Measurements from ENCODE around the gene NECTIN3. TPM values are rescaled to one million over a fixed set of nuclear protein-coding genes. Genes with fewer than 3 reads are reported as not detected.
A peak's percentile ranks its signal among the peaks of the same experiment; 100 is the strongest.

NECTIN3 gene
- polyA plus RNA-seq = 35.0 TPM
- long read RNA-seq, donor 1, transcript NECTIN3-206 (6 exons, 3,664 nt) = major isoform, 9 of 9 reads
- long read RNA-seq, donor 1, partial matches to known transcripts = 0 of 9 reads
- long read RNA-seq, donor 1, other reads (novel, unspliced or antisense) = 0 of 9 reads
- long read RNA-seq, donor 2, transcript NECTIN3-206 (6 exons, 3,664 nt) = major isoform, 10 of 10 reads
- long read RNA-seq, donor 2, partial matches to known transcripts = 0 of 10 reads
- long read RNA-seq, donor 2, other reads (novel, unspliced or antisense) = 0 of 10 reads
- long read RNA-seq, donor 3 = 0 reads
- long read RNA-seq, donor 4, partial matches to known transcripts = 0 of 1 reads
- long read RNA-seq, donor 4, other reads (novel, unspliced or antisense) = 0 of 1 reads
- long read RNA-seq, donor 5, transcript NECTIN3-206 (6 exons, 3,664 nt) = major isoform, 12 of 12 reads
- long read RNA-seq, donor 5, partial matches to known transcripts = 0 of 12 reads
- long read RNA-seq, donor 5, other reads (novel, unspliced or antisense) = 0 of 12 reads
- long read RNA-seq, donor 6, transcript NECTIN3-206 (6 exons, 3,664 nt) = major isoform, 8 of 8 reads
- long read RNA-seq, donor 6, partial matches to known transcripts = 0 of 8 reads
- long read RNA-seq, donor 6, other reads (novel, unspliced or antisense) = 0 of 8 reads
- long read RNA-seq, donor 7, partial matches to known transcripts = 0 of 2 reads
- long read RNA-seq, donor 7, other reads (novel, unspliced or antisense) = 0 of 2 reads
- long read RNA-seq, donor 8, transcript NECTIN3-206 (6 exons, 3,664 nt) = major isoform, 15 of 15 reads
- long read RNA-seq, donor 8, partial matches to known transcripts = 0 of 15 reads
- long read RNA-seq, donor 8, other reads (novel, unspliced or antisense) = 0 of 15 reads
- long read RNA-seq, donor 9, transcript NECTIN3-206 (6 exons, 3,664 nt) = major isoform, 6 of 6 reads
- long read RNA-seq, donor 9, partial matches to known transcripts = 0 of 6 reads
- long read RNA-seq, donor 9, other reads (novel, unspliced or antisense) = 0 of 6 reads
- long read RNA-seq, donor 10, transcript NECTIN3-206 (6 exons, 3,664 nt) = major isoform, 12 of 12 reads
- long read RNA-seq, donor 10, partial matches to known transcripts = 0 of 12 reads
- long read RNA-seq, donor 10, other reads (novel, unspliced or antisense) = 0 of 12 reads
- long read RNA-seq, donor 11, transcript NECTIN3-206 (6 exons, 3,664 nt) = major isoform, 5 of 5 reads
- long read RNA-seq, donor 11, partial matches to known transcripts = 0 of 5 reads
- long read RNA-seq, donor 11, other reads (novel, unspliced or antisense) = 0 of 5 reads

- no peaks in the 10 kb centered on the region for H3K9me3 ChIP-seq (ENCODE audit: control insufficient read depth, low read depth, low read length)
- peak; percentile 94 to 98 for DNase-seq
- no peaks in the 10 kb centered on the region for H3K27me3 ChIP-seq (ENCODE audit: control insufficient read depth, insufficient read depth, low read length)
- H3K4me3 ChIP-seq (ENCODE audit: low read length) = peak within 1 kb of the TSS; percentile 97
- peaks cover 12% of the 10 kb centered on the region for H3K4me1 ChIP-seq (ENCODE audit: control insufficient read depth, insufficient read depth, low read length)
- no peaks in the 10 kb centered on the region for H3K36me3 ChIP-seq (ENCODE audit: control insufficient read depth, insufficient read depth, low read length)
- peak within 1 kb of the TSS; percentile 97 for H3K27ac ChIP-seq (ENCODE audit: low read length)
- WGBS (ENCODE audit: insufficient coverage, low lambda C conversion rate) = no CpG with 5 or more reads among the region's 79 CpGs
Measured at GRCh38 chr3:111071257-111072030, at the start of gene NECTIN3. TSS of gene NECTIN3 (plus strand) at chr3:111071816. CDS start at chr3:111072018, 202 bp downstream.

GRCh38 chr3:111027868-111028267, 43.7 kb upstream of the NECTIN3 start:
- no CpG with 5 or more reads among the region's 1 CpG for WGBS (ENCODE audit: insufficient coverage, low lambda C conversion rate)
- Histone ChIP-seq H3K36me3 (ENCODE audit: control insufficient read depth, insufficient read depth, low read length) (no peaks in the 10 kb centered on the region), H3K4me3 (ENCODE audit: low read length) (no peak overlapping the region), H3K9me3 (ENCODE audit: control insufficient read depth, low read depth, low read length) (no peaks in the 10 kb centered on the region), H3K27me3 (ENCODE audit: control insufficient read depth, insufficient read depth, low read length) (no peaks in the 10 kb centered on the region), H3K27ac (ENCODE audit: low read length) (no peak overlapping the region), H3K4me1 (ENCODE audit: control insufficient read depth, insufficient read depth, low read length) (no peaks in the 10 kb centered on the region)
- DNase-seq = no peak

- Histone ChIP-seq H3K36me3 (ENCODE audit: control insufficient read depth, insufficient read depth, low read length) (no peaks in the 10 kb centered on the region), H3K27ac (ENCODE audit: low read length) (no peak overlapping the region), H3K4me1 (ENCODE audit: control insufficient read depth, insufficient read depth, low read length) (no peaks in the 10 kb centered on the region), H3K4me3 (ENCODE audit: low read length) (no peak overlapping the region), H3K9me3 (ENCODE audit: control insufficient read depth, low read depth, low read length) (no peaks in the 10 kb centered on the region), H3K27me3 (ENCODE audit: control insufficient read depth, insufficient read depth, low read length) (no peaks in the 10 kb centered on the region)
- DNase-seq = no peak
- no CpG with 5 or more reads among the region's 2 CpGs for WGBS (ENCODE audit: insufficient coverage, low lambda C conversion rate)
Measured at GRCh38 chr3:111031538-111031937, 40.1 kb upstream of the NECTIN3 start.

- no peaks in the 10 kb centered on the region for H3K4me1 ChIP-seq (ENCODE audit: control insufficient read depth, insufficient read depth, low read length)
- no peaks in the 10 kb centered on the region for H3K36me3 ChIP-seq (ENCODE audit: control insufficient read depth, insufficient read depth, low read length)
- no CpG with 5 or more reads among the region's 3 CpGs for WGBS (ENCODE audit: insufficient coverage, low lambda C conversion rate)
- H3K4me3 ChIP-seq (ENCODE audit: low read length) = no peak overlapping the region
- DNase-seq = no peak
- peaks cover under 1% of the 10 kb centered on the region for H3K9me3 ChIP-seq (ENCODE audit: control insufficient read depth, low read depth, low read length)
- no peaks in the 10 kb centered on the region for H3K27me3 ChIP-seq (ENCODE audit: control insufficient read depth, insufficient read depth, low read length)
- no peak overlapping the region for H3K27ac ChIP-seq (ENCODE audit: low read length)
Measured at GRCh38 chr3:111032677-111033076, 38.9 kb upstream of the NECTIN3 start.

- Histone ChIP-seq H3K4me3 (ENCODE audit: low read length) (no peak overlapping the region), H3K27me3 (ENCODE audit: control insufficient read depth, insufficient read depth, low read length) (no peaks in the 10 kb centered on the region), H3K36me3 (ENCODE audit: control insufficient read depth, insufficient read depth, low read length) (no peaks in the 10 kb centered on the region), H3K4me1 (ENCODE audit: control insufficient read depth, insufficient read depth, low read length) (no peaks in the 10 kb centered on the region), H3K27ac (ENCODE audit: low read length) (no peak overlapping the region), H3K9me3 (ENCODE audit: control insufficient read depth, low read depth, low read length) (peaks cover 3% of the 10 kb centered on the region)
- DNase-seq = peak; percentile 8 to 70
- WGBS (ENCODE audit: insufficient coverage, low lambda C conversion rate) = no CpG with 5 or more reads among the region's 1 CpG
Measured at GRCh38 chr3:111033470-111034050, 38.1 kb upstream of the NECTIN3 start.

- H3K27ac ChIP-seq (ENCODE audit: low read length) = no peak overlapping the region
- no peaks in the 10 kb centered on the region for H3K4me1 ChIP-seq (ENCODE audit: control insufficient read depth, insufficient read depth, low read length)
- peaks cover 6% of the 10 kb centered on the region for H3K9me3 ChIP-seq (ENCODE audit: control insufficient read depth, low read depth, low read length)
- WGBS (ENCODE audit: insufficient coverage, low lambda C conversion rate) = no CpG with 5 or more reads among the region's 2 CpGs
- H3K4me3 ChIP-seq (ENCODE audit: low read length) = no peak overlapping the region
- H3K27me3 ChIP-seq (ENCODE audit: control insufficient read depth, insufficient read depth, low read length) = no peaks in the 10 kb centered on the region
- DNase-seq = no peak
- no peaks in the 10 kb centered on the region for H3K36me3 ChIP-seq (ENCODE audit: control insufficient read depth, insufficient read depth, low read length)
Measured at GRCh38 chr3:111035316-111035715, 36.3 kb upstream of the NECTIN3 start.

GRCh38 chr3:111035902-111036301, 35.7 kb upstream of the NECTIN3 start:
- no CpG with 5 or more reads among the region's 2 CpGs for WGBS (ENCODE audit: insufficient coverage, low lambda C conversion rate)
- peaks cover 6% of the 10 kb centered on the region for H3K9me3 ChIP-seq (ENCODE audit: control insufficient read depth, low read depth, low read length)
- no peak overlapping the region for H3K4me3 ChIP-seq (ENCODE audit: low read length)
- no peak overlapping the region for H3K27ac ChIP-seq (ENCODE audit: low read length)
- DNase-seq = no peak
- H3K27me3 ChIP-seq (ENCODE audit: control insufficient read depth, insufficient read depth, low read length) = no peaks in the 10 kb centered on the region
- no peaks in the 10 kb centered on the region for H3K36me3 ChIP-seq (ENCODE audit: control insufficient read depth, insufficient read depth, low read length)
- no peaks in the 10 kb centered on the region for H3K4me1 ChIP-seq (ENCODE audit: control insufficient read depth, insufficient read depth, low read length)

- H3K27me3 ChIP-seq (ENCODE audit: control insufficient read depth, insufficient read depth, low read length) = no peaks in the 10 kb centered on the region
- no peak overlapping the region for H3K4me3 ChIP-seq (ENCODE audit: low read length)
- peaks cover 6% of the 10 kb centered on the region for H3K9me3 ChIP-seq (ENCODE audit: control insufficient read depth, low read depth, low read length)
- H3K36me3 ChIP-seq (ENCODE audit: control insufficient read depth, insufficient read depth, low read length) = no peaks in the 10 kb centered on the region
- 57% methylated on average over 1 of the region's 2 CpGs for WGBS (ENCODE audit: insufficient coverage, low lambda C conversion rate)
- H3K27ac ChIP-seq (ENCODE audit: low read length) = no peak overlapping the region
- DNase-seq = peak in 1 of 2 donors; percentile 38
- H3K4me1 ChIP-seq (ENCODE audit: control insufficient read depth, insufficient read depth, low read length) = no peaks in the 10 kb centered on the region
Measured at GRCh38 chr3:111040959-111041358, 30.7 kb upstream of the NECTIN3 start.

GRCh38 chr3:111045564-111045963, 26.1 kb upstream of the NECTIN3 start:
- Histone ChIP-seq H3K27ac (ENCODE audit: low read length) (no peak overlapping the region), H3K36me3 (ENCODE audit: control insufficient read depth, insufficient read depth, low read length) (no peaks in the 10 kb centered on the region), H3K27me3 (ENCODE audit: control insufficient read depth, insufficient read depth, low read length) (no peaks in the 10 kb centered on the region), H3K4me1 (ENCODE audit: control insufficient read depth, insufficient read depth, low read length) (no peaks in the 10 kb centered on the region), H3K9me3 (ENCODE audit: control insufficient read depth, low read depth, low read length) (no peaks in the 10 kb centered on the region), H3K4me3 (ENCODE audit: low read length) (no peak overlapping the region)
- WGBS (ENCODE audit: insufficient coverage, low lambda C conversion rate) = 100% methylated on average over 2 of the region's 6 CpGs
- DNase-seq = no peak
